DLD1 (cell line): ENCODE data around the gene AFAP1.

Source experiments
- in situ Hi-C: cut with HindIII; loops from 2 replicates; pipeline ENCODE4 v1.10.0; 2017; ENCODE audit warnings: low sequenced_read_pairs

The AFAP1 gene

GRCh38 chr4:7810783-7811535 lies 128.7 kb downstream of the AFAP1 start:
- in situ Hi-C loops = no loop called here

GRCh38 chr4:7808752-7809151 lies 130.9 kb downstream of the AFAP1 start:
- in situ Hi-C loops = no loop called here

GRCh38 chr4:7808181-7808580 lies 131.5 kb downstream of the AFAP1 start:
- in situ Hi-C loops = no loop called here

GRCh38 chr4:7807351-7807921 lies 132.2 kb downstream of the AFAP1 start:
- in situ Hi-C loops = no loop called here

GRCh38 chr4:7806338-7807090 lies 133.1 kb downstream of the AFAP1 start:
- in situ Hi-C loops = no loop called here

- in situ Hi-C loops = no loop called here
Measured at GRCh38 chr4:7805533-7806337, 133.9 kb downstream of the AFAP1 start.

- in situ Hi-C loops = no loop called here
Measured at GRCh38 chr4:7804756-7805385, 134.8 kb downstream of the AFAP1 start.

GRCh38 chr4:7803992-7804755 lies 135.5 kb downstream of the AFAP1 start:
- in situ Hi-C loops = no loop called here

- in situ Hi-C loops = no loop called here
Measured at GRCh38 chr4:7803371-7803770, 136.3 kb downstream of the AFAP1 start.

GRCh38 chr4:7802093-7802726 lies 137.5 kb downstream of the AFAP1 start:
- in situ Hi-C loops = no loop called here

- in situ Hi-C loops = no loop called here
Measured at GRCh38 chr4:7801641-7802040, 138.0 kb downstream of the AFAP1 start.

- in situ Hi-C loops = no loop called here
Measured at GRCh38 chr4:7801001-7801400, 138.7 kb downstream of the AFAP1 start.

GRCh38 chr4:7800410-7800809 lies 139.3 kb downstream of the AFAP1 start:
- in situ Hi-C loops = no loop called here

- in situ Hi-C loops = loop anchor here (25.0 kb wide), 1 partner anchor 112 kb away; no protein-coding TSS in a partner anchor
Measured at GRCh38 chr4:7799736-7800135, 139.9 kb downstream of the AFAP1 start.

GRCh38 chr4:7799306-7799705 lies 140.4 kb downstream of the AFAP1 start:
- in situ Hi-C loops = loop anchor here (25.0 kb wide), 1 partner anchor 112 kb away; no protein-coding TSS in a partner anchor

- in situ Hi-C loops = loop anchor here (25.0 kb wide), 1 partner anchor 111 kb away; no protein-coding TSS in a partner anchor
Measured at GRCh38 chr4:7798178-7798995, 141.3 kb downstream of the AFAP1 start.

- in situ Hi-C loops = loop anchor here (25.0 kb wide), 1 partner anchor 110 kb away; no protein-coding TSS in a partner anchor
Measured at GRCh38 chr4:7797330-7797729, 142.3 kb downstream of the AFAP1 start.

GRCh38 chr4:7795983-7796382 lies 143.7 kb downstream of the AFAP1 start:
- in situ Hi-C loops = loop anchor here (25.0 kb wide), 1 partner anchor 109 kb away; no protein-coding TSS in a partner anchor
